DMS53 treated with DMSO at 0.1 percent for 48 hours (cell line): ENCODE data around the gene SLC1A2.

ENCODE experiments used
- DNase-seq: peaks from one replicate; lab custom pipeline; 2025; ENCODE audit not compliant: unreplicated experiment; lab: John Stamatoyannopoulos, UW

SLC1A2 gene

GRCh38 chr11:35247863-35248262 lies 171.5 kb downstream of the SLC1A2 start:
- no peak for DNase-seq

- no peak for DNase-seq
These were observed 171.9 kb downstream of the SLC1A2 start for GRCh38 chr11:35247428-35247827.

GRCh38 chr11:35246745-35247144 lies 172.6 kb downstream of the SLC1A2 start:
- DNase-seq, result no peak

GRCh38 chr11:35245786-35246185 lies 173.6 kb downstream of the SLC1A2 start:
- DNase-seq, result no peak

GRCh38 chr11:35245056-35245455 lies 174.3 kb downstream of the SLC1A2 start:
- no peak for DNase-seq

- DNase-seq, result no peak
These were observed 175.6 kb downstream of the SLC1A2 start for GRCh38 chr11:35243774-35244173.

GRCh38 chr11:35242412-35243242 lies 176.7 kb downstream of the SLC1A2 start:
- no peak for DNase-seq

- no peak for DNase-seq
These were observed 177.8 kb downstream of the SLC1A2 start for GRCh38 chr11:35241531-35241930.

GRCh38 chr11:35241083-35241482 lies 178.3 kb downstream of the SLC1A2 start:
- no peak for DNase-seq

GRCh38 chr11:35239471-35240075 lies 179.8 kb downstream of the SLC1A2 start:
- DNase-seq, result no peak

GRCh38 chr11:35238882-35239281 lies 180.5 kb downstream of the SLC1A2 start:
- DNase-seq, result no peak

- DNase-seq, result peak; percentile 27
These were observed 181.3 kb downstream of the SLC1A2 start for GRCh38 chr11:35237860-35238715.

- DNase-seq, result no peak
These were observed 182.0 kb downstream of the SLC1A2 start for GRCh38 chr11:35237351-35237750.

GRCh38 chr11:35236667-35237003 lies 182.7 kb downstream of the SLC1A2 start:
- DNase-seq, result no peak

- DNase-seq, result no peak
These were observed 183.3 kb downstream of the SLC1A2 start for GRCh38 chr11:35235936-35236666.

- no peak for DNase-seq
These were observed 183.9 kb downstream of the SLC1A2 start for GRCh38 chr11:35235498-35235897.

- DNase-seq, result no peak
These were observed 184.2 kb downstream of the SLC1A2 start for GRCh38 chr11:35235157-35235468.

GRCh38 chr11:35234460-35235156 lies 184.8 kb downstream of the SLC1A2 start:
- no peak for DNase-seq

- no peak for DNase-seq
These were observed 185.8 kb downstream of the SLC1A2 start for GRCh38 chr11:35233518-35233917.

- no peak for DNase-seq
These were observed 186.4 kb downstream of the SLC1A2 start for GRCh38 chr11:35232891-35233330.
